Measurements from ENCODE around the gene DMD. TPM values are rescaled to one million over a fixed set of nuclear protein-coding genes. Genes with fewer than 3 reads are reported as not detected.

The DMD gene
- total RNA-seq, 1 donor, result 2.4 TPM

DNA sequence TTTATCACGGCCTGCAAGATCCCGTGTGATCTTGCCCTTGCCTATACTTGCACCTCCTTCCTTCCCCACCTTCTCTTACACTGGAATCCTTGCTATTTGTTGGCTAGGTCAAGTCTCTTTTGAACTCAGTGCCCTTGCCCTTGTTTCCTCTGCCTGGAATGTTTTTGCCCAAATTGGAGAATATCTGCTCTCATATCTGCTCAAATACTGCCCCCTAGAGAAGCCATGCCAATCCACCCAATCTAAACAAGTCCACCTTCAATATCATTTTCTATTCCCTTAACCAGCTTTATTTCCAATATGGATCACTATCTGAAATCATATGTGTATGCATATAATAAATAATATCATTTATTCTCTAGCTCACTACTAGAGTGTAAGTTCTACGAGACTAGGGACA, 1095.3 kb downstream of the DMD start:
- no peaks in the 10 kb centered on the region for H3K27me3 ChIP-seq (ENCODE audit: insufficient read depth, low read length)
- no peak overlapping the region for H3K4me3 ChIP-seq (ENCODE audit: low read length)
- no peaks in the 10 kb centered on the region for H3K4me1 ChIP-seq (ENCODE audit: insufficient read depth, low read length)
- no peaks in the 10 kb centered on the region for H3K9me3 ChIP-seq (ENCODE audit: low read depth, low read length)

DNA sequence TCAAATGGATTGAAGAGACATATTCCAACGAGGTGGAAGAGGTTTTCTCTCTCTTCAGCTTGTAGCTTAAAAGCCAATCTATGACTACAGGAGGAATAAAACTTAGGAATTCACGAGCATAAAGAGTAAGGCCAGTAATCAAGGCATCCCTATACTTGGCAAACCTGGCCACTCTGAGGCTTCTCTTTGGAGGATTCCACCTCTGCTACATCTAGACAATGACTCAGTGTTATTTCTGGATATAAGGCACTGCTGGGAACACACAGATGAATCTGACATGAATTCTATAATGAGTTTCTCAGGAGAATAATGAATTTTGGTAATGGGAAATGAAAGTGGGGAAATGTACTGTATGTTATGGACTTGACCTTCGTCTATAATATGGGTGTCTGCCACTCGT, 1123.7 kb downstream of the DMD start:
- Histone ChIP-seq H3K4me1 (ENCODE audit: insufficient read depth, low read length) (no peaks in the 10 kb centered on the region), H3K4me3 (ENCODE audit: low read length) (no peak overlapping the region), H3K27me3 (ENCODE audit: insufficient read depth, low read length) (no peaks in the 10 kb centered on the region), H3K9me3 (ENCODE audit: low read depth, low read length) (no peaks in the 10 kb centered on the region)

DNA sequence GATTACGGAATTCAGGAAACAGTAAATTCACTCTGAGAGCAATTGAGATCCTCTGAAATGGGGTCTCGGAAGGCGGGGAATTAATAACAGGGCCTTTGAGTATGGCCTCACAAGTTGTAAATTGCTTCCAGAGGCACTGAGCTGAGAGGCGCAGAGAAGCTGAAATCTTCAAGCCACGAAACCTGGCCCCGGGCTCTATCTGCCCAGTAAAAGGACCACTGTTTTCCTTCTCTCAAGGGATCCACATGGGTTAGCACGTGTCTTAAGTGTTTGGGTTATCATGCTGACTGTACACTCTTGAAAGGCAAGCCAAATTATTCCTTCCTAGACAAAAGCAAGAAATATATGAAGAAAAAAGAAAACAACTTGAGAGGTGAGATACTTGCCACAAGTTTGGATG, 1126.6 kb downstream of the DMD start:
- Histone ChIP-seq H3K27me3 (ENCODE audit: insufficient read depth, low read length) (no peaks in the 10 kb centered on the region), H3K4me1 (ENCODE audit: insufficient read depth, low read length) (no peaks in the 10 kb centered on the region), H3K4me3 (ENCODE audit: low read length) (no peak overlapping the region), H3K9me3 (ENCODE audit: low read depth, low read length) (no peaks in the 10 kb centered on the region)

DNA sequence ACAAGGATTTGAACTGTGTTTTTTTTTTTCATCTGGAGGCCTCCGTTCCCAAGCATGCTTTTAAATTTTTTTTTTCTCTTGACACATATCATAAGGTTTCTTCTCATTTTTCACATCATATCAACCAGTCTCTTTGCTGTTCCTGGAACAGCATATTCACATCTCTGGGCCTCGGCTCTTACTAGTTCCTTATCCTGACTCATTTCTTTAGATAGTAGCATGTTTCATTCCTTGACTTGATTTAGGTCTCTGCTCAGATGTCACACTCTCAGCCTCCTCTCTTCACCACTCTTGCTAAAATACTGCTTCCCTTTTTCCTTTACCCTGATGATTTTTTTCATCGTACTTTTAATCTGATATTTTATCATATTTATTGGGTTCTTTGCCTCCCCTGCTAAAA, 1163.1 kb downstream of the DMD start:
- Histone ChIP-seq H3K4me1 (ENCODE audit: insufficient read depth, low read length) (no peaks in the 10 kb centered on the region), H3K27me3 (ENCODE audit: insufficient read depth, low read length) (no peaks in the 10 kb centered on the region)

DNA sequence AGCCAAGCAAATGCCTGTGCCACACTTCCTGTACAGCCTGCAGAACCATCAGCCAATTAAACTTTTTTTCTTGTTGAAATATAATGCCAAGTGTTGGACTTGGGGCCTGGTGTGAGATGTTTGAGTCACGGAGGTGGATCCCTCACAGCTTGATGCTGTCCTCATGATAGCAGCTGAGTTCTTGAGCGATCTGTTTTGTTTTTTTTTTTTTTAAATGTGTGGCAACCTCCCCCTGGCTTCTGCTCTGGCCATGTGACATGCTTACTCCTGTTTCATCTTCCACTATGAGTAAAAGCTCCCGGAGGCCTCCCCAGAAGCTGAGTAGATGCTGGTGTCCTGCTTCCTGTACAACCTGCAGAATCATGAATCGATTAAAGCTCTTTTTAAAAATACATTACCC, 1166.2 kb downstream of the DMD start:
- no peaks in the 10 kb centered on the region for H3K27me3 ChIP-seq (ENCODE audit: insufficient read depth, low read length)
- H3K4me1 ChIP-seq (ENCODE audit: insufficient read depth, low read length), result no peaks in the 10 kb centered on the region
- no peaks in the 10 kb centered on the region for H3K9me3 ChIP-seq (ENCODE audit: low read depth, low read length)
- no peak overlapping the region for H3K4me3 ChIP-seq (ENCODE audit: low read length)

More for the DNA sequence above, 1163.1 kb downstream of the DMD start:
- Histone ChIP-seq H3K4me3 (ENCODE audit: low read length) (no peak overlapping the region), H3K9me3 (ENCODE audit: low read depth, low read length) (no peaks in the 10 kb centered on the region)

DNA sequence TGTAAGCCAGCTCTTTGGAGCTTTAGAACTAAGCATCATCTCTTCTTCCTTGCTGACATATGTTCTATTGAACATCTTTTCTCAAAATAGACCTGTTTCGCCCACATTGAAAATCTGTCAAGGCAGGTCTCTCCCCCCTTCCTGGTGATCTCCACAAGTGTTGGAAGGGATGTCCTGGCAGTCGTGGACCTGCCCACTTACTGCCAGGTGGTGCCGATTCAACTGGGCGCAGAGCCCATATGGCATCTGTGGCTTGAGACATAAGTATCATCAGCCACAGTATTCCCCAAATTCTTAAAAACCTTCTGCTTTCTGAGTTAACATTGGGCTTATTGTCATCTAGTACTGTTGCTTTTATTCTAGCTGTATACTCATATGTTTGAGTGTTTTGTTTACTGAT, 1170.2 kb downstream of the DMD start:
- H3K9me3 ChIP-seq (ENCODE audit: low read depth, low read length), result no peaks in the 10 kb centered on the region
- no peaks in the 10 kb centered on the region for H3K4me1 ChIP-seq (ENCODE audit: insufficient read depth, low read length)
- H3K27me3 ChIP-seq (ENCODE audit: insufficient read depth, low read length), result no peaks in the 10 kb centered on the region

DNA sequence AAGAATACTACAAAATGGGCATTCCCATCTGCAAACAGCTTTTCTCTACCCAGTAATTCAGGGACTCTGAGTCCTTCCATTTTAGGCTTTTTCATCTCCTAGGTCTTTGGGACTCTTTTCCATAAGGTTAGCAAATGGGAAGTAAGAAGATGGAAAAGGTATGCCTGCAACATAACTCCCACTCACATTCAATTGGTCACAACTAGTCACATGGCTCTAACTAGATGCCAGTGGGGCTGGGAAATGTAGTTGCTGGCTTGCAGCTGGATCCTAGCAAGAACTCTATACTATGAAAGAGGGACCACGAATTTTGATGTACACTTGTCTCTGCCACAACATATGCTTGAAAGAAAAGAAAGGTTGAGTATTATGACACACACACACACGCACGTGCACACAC, 1184.6 kb downstream of the DMD start:
- H3K9me3 ChIP-seq (ENCODE audit: low read depth, low read length), result no peaks in the 10 kb centered on the region
- no peaks in the 10 kb centered on the region for H3K4me1 ChIP-seq (ENCODE audit: insufficient read depth, low read length)
- no peak overlapping the region for H3K4me3 ChIP-seq (ENCODE audit: low read length)
- H3K27me3 ChIP-seq (ENCODE audit: insufficient read depth, low read length), result no peaks in the 10 kb centered on the region

More for the DNA sequence above, 1170.2 kb downstream of the DMD start:
- no peak overlapping the region for H3K4me3 ChIP-seq (ENCODE audit: low read length)

DNA sequence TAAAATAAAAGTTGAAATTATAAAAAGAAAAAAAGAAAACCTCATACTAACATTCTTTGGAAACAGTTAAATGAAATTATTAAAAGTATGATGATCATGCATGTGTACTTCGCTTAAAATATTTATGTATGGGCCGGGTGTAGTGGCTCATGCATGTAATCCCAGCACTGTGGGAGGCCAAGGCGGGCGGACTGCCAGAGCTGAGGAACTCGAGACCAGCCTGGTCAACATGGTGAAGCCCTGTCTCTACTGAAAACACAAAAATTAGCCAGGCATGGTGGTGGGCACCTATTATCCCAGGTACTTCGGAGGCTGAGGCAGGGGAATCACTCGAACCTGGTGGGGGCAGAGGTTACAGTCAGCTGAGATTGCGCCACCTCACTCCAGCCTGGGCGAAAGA, 1187.3 kb downstream of the DMD start:
- Histone ChIP-seq H3K9me3 (ENCODE audit: low read depth, low read length) (no peaks in the 10 kb centered on the region), H3K27me3 (ENCODE audit: insufficient read depth, low read length) (no peaks in the 10 kb centered on the region), H3K4me1 (ENCODE audit: insufficient read depth, low read length) (no peaks in the 10 kb centered on the region), H3K4me3 (ENCODE audit: low read length) (no peak overlapping the region)

DNA sequence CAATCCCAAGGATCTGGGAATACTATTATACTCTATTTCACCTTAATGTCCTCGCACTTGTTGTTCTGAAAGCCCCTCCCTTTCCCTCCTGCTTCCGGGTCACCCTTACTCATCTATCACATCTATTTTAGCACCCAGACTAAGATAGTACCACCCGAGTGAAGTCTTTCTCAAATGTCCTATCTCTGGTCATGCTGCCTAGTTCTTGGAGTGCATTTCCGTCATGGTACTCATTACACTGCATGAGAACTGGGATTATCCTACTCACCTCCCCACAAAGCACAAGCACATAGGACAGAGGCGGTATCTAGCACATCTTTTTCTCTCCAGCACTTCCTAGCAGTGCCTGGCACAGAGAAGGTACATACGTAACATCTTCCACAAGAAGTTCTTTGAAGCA, 1195.2 kb downstream of the DMD start:
- Histone ChIP-seq H3K9me3 (ENCODE audit: low read depth, low read length) (no peaks in the 10 kb centered on the region), H3K27me3 (ENCODE audit: insufficient read depth, low read length) (no peaks in the 10 kb centered on the region), H3K4me1 (ENCODE audit: insufficient read depth, low read length) (no peaks in the 10 kb centered on the region), H3K4me3 (ENCODE audit: low read length) (no peak overlapping the region)

DNA sequence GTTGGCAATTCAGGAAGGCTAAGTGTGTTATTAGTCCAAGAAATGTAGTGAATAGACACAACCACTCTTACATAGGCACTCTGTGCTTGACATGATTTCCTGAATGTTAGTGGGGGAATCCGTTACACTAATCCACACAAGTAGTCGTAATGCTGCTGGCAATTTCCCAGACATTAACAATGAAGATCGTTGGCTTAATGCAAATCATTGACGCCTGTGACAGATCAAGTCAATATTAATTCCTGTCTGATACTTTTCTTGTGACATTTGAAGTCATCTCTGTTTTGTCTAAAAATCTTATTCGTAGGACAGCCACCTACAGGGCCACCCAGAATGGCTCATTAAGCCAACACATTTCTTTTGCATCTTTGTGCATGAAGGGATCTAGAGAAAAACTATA, 1200.4 kb downstream of the DMD start:
- no peaks in the 10 kb centered on the region for H3K27me3 ChIP-seq (ENCODE audit: insufficient read depth, low read length)
- no peaks in the 10 kb centered on the region for H3K9me3 ChIP-seq (ENCODE audit: low read depth, low read length)
- no peak overlapping the region for H3K4me3 ChIP-seq (ENCODE audit: low read length)
- no peaks in the 10 kb centered on the region for H3K4me1 ChIP-seq (ENCODE audit: insufficient read depth, low read length)

DNA sequence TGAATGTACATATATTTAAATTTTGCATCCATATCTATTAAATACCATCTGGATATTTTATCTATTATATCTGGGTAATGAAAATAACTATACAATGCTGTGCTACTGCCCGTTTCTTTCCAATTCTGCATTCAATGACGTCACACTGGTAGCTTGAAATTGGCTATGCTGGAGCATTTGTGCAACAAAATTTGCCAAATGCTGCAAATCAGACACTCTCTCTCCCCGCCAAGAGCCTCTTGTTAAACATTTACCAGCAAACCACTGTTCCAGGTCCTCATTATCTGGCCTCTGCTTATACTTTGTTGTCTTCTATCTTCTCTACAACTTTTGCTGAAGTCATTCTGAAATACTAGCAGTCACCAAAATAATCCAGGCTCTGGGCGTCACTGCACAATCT, 1201.1 kb downstream of the DMD start:
- Histone ChIP-seq H3K9me3 (ENCODE audit: low read depth, low read length) (no peaks in the 10 kb centered on the region), H3K4me3 (ENCODE audit: low read length) (no peak overlapping the region), H3K27me3 (ENCODE audit: insufficient read depth, low read length) (no peaks in the 10 kb centered on the region), H3K4me1 (ENCODE audit: insufficient read depth, low read length) (no peaks in the 10 kb centered on the region)

DNA sequence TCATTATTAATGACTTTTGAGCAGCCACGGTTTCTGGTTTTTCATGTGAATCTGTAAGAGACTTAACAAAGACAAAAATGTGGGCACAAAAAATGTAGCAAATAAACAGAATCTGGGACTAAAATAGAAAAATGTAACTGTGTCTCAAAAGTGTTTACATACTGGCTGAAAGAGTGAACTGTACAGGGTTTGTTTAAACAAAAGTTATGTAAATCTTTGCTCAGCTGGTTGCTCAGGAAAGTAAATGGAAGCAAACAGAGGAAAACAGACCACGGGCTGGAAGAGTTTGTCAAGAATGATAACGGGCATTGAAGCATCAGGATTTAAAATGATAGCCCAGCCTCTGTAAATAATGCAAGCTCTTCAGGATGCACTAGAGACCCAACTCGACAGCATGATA, 1217.7 kb downstream of the DMD start:
- Histone ChIP-seq H3K27me3 (ENCODE audit: insufficient read depth, low read length) (no peaks in the 10 kb centered on the region), H3K4me3 (ENCODE audit: low read length) (no peak overlapping the region), H3K4me1 (ENCODE audit: insufficient read depth, low read length) (no peaks in the 10 kb centered on the region), H3K9me3 (ENCODE audit: low read depth, low read length) (no peaks in the 10 kb centered on the region)

DNA sequence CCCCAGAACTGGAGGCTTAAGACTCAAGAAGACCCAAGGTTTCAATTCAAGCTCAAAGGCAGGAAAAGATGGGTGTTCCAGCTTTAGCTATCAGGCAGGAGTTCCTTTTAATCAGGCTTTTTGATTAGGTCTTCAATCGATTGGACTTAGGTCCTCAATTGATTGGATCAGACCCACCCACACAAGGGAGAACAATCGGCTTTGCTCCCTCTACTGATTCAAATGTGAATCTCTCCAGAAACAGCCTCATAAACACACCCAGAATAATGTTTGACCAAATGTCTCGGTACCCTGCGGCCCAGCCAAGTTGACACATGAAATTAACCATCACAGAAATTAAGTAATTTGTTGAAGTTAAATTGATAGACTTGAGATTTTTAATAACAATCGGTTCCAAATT, 1222.4 kb downstream of the DMD start:
- Histone ChIP-seq H3K27me3 (ENCODE audit: insufficient read depth, low read length) (no peaks in the 10 kb centered on the region), H3K4me1 (ENCODE audit: insufficient read depth, low read length) (no peaks in the 10 kb centered on the region), H3K4me3 (ENCODE audit: low read length) (no peak overlapping the region), H3K9me3 (ENCODE audit: low read depth, low read length) (no peaks in the 10 kb centered on the region)

DNA sequence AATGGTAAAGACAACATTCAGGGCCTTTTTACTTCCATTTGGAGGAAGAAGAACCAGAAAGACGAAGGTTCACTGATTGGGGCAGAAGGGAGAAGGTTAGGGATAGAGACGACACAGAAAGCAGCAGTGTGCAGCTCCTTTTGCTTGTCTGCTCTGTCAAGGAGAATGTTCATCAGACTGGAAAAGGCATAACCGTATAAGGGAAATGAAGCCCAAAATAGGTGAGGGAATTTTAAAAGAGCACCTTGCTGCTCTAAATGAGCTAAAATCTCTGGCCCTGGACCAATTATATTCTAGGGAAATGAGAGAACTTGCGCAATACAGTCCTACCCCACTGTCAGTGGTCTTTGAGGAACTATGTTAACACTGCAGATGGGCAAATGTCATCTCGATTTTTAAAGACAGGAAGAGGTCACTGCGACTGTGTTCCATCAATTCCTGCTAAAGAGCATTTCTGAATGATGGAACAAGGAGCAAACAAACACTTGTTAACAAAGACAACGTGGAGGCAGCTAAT, 1229.7 kb downstream of the DMD start:
- Histone ChIP-seq H3K9me3 (ENCODE audit: low read depth, low read length) (no peaks in the 10 kb centered on the region), H3K4me1 (ENCODE audit: insufficient read depth, low read length) (no peaks in the 10 kb centered on the region), H3K27me3 (ENCODE audit: insufficient read depth, low read length) (no peaks in the 10 kb centered on the region), H3K4me3 (ENCODE audit: low read length) (no peak overlapping the region)

DNA sequence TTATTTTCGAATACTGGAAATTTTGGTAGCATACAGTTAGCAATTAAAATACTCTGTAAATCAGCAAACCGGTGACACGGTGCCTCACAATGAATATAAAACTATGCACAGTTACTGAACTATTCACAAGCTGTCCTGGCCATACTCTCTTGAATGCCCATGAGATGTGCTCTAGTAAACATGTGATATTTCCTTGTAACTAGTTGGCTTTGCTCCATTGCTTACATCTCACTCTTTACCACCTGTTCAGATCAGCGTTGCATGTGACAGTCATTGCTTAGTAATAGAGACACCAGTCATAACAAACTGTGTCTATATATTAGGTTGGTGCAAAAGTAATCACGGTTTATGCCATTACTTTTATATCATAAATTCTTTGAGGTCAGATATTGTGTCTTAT, 1241.6 kb downstream of the DMD start:
- H3K4me3 ChIP-seq (ENCODE audit: low read length), result no peak overlapping the region
- H3K27me3 ChIP-seq (ENCODE audit: insufficient read depth, low read length), result no peaks in the 10 kb centered on the region
- no peaks in the 10 kb centered on the region for H3K9me3 ChIP-seq (ENCODE audit: low read depth, low read length)
- H3K4me1 ChIP-seq (ENCODE audit: insufficient read depth, low read length), result no peaks in the 10 kb centered on the region

DNA sequence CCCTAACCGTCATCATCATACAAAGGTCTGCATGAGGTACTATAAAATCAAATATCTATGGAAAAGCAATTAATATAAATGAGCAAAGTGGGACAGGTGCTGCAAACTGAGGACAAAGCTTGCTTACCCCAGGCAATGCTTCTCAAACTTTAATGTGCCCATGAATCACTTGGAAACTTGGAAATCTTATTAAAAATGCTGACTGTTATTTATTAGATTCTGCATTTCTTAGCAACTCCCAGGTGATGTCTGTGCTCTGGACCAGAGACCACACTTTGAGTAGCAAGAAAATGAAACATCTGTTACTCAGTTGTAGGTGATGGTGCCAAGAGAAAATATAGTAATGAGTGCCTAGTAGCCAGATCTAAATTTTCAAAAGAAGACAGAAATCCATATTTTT, 1249.1 kb downstream of the DMD start:
- no peaks in the 10 kb centered on the region for H3K27me3 ChIP-seq (ENCODE audit: insufficient read depth, low read length)
- H3K4me1 ChIP-seq (ENCODE audit: insufficient read depth, low read length), result no peaks in the 10 kb centered on the region
- H3K9me3 ChIP-seq (ENCODE audit: low read depth, low read length), result no peaks in the 10 kb centered on the region
- no peak overlapping the region for H3K4me3 ChIP-seq (ENCODE audit: low read length)

Data from mononuclear cell (primary cell).